HG02885 (cell line): ENCODE measurements around the gene ZMIZ2.
"Not testable (repeated sequence)": the region's sequence is repeated elsewhere in the genome, so short reads cannot be mapped to it uniquely, and the experiment has no call there.

Experiments used
- ATAC-seq: cut with Tn5 transposase; IDR thresholded peaks from one replicate; pipeline ENCODE4 v1.9.1; 2021; ENCODE audit warnings: mild to moderate bottlenecking; ENCODE audit not compliant: unreplicated experiment, poor library complexity

The ZMIZ2 gene

DNA sequence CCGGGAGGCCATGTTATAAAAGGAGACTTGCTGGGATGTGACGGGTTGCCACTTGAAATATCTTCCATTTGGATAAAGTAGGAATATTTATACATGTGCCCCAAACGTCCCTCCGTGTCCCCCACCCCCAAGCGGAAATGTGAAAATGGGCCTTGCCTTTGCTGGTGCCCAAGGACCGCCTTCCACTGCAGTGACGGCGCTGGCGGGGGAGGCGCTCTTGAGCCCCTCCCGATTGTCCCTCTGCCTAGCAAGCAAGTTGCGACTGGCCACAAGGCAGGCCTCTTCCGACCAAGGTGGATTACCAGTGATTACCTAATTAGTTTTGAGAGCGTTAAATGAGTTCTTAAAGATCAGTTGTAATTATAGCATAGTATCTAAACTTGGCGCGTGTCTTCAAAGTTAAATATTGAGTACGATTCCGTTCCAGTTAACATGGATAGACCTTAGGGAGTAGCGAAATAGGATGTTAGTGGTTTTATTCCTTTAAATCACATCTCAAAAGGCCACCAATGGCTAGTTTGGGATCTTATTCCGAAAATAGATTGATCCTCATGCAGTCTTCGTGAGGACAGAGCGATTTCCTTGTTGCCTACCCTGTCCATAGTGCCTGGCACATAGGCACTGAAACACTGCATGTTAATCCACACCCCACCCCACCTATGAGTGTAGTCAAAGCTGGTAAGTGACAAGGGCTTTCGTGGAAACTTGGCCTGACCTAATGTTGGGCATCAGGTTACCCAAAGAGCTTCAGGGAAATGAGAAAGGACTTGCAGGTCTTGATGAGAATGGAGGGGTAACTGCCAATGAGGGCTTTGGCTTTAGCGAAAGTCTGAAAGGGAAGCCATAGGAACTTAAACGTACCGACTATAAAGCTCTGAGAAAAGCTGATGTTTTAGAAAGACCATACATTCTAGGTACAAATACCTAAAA lies 48.9 kb downstream of the ZMIZ2 start:
- peak; percentile 54 for ATAC-seq

- no peak for ATAC-seq
These were observed 50.1 kb downstream of the ZMIZ2 start for GRCh38 chr7:44798649-44799305.

GRCh38 chr7:44799939-44800338 lies 51.3 kb downstream of the ZMIZ2 start:
- ATAC-seq, result no peak

- no peak for ATAC-seq
These were observed 53.2 kb downstream of the ZMIZ2 start for GRCh38 chr7:44801890-44802289.

GRCh38 chr7:44802418-44803025 lies 53.9 kb downstream of the ZMIZ2 start:
- no peak for ATAC-seq

- not testable (repeated sequence) for ATAC-seq
These were observed 55.3 kb downstream of the ZMIZ2 start for GRCh38 chr7:44803828-44804519.

- ATAC-seq, result no peak
These were observed 57.3 kb downstream of the ZMIZ2 start for GRCh38 chr7:44805950-44806349.

GRCh38 chr7:44808914-44809393 lies 60.3 kb downstream of the ZMIZ2 start:
- ATAC-seq, result no peak

- no peak for ATAC-seq
These were observed 62.4 kb downstream of the ZMIZ2 start for GRCh38 chr7:44811093-44811492.

DNA sequence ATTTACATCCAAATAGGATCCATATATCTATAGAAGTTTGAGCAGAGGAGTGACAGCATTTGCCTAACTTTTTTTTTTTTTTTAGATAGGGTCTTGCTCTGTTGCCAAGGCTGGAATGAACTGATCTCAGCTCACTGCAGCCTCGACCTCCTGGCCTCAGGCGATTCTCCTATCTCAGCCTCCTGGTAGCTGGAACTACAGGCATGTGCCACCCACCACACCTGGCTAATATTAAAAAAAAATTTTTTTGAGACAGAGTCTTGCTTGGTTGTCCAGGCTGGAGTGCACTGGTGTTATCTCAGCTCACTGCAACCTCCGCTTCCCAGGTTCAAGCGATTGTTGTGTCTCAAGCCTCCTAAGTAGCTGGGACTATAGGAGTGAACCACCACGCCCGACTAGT lies 62.9 kb downstream of the ZMIZ2 start:
- ATAC-seq, result no peak

GRCh38 chr7:44814919-44815318 lies 66.3 kb downstream of the ZMIZ2 start:
- no peak for ATAC-seq

DNA sequence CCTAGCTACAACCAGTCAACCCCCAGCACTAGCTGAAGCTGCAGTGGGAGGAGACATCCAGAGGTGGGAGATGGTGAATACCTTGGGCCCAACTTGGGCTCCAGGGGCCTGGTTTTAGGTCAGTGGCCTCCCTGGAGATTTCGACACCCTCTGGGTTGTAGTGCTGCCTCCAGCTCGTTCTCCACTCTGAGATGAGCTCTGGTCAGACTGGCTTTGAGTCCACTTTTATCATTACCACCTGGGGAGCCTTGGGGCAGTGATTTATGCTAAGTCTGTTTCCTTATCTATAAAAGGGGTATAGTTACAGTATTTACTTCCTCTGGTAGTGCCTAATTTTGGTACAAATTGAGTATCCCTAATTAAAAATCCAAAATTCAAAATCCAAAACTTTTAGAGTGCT lies 70.6 kb downstream of the ZMIZ2 start:
- no peak for ATAC-seq
